Measurements from ENCODE around the gene TMEM217.
A peak's percentile ranks its signal among the peaks of the same experiment; 100 is the strongest.
"Not testable (repeated sequence)": the region's sequence is repeated elsewhere in the genome, so short reads cannot be mapped to it uniquely, and the experiment has no call there.

TMEM217 gene

GRCh38 chr6:37257634-37258404 is at the start of gene TMEM217, which contains the start of gene TBC1D22B:
Gene TMEM217 (minus strand): TSS chr6:37258144. CDS start chr6:37219030, 39,114 bp downstream.
Gene TBC1D22B (plus strand): TSS chr6:37257772. CDS start chr6:37257918, 146 bp downstream.
- DNase-seq: peak; percentile 90

DNA sequence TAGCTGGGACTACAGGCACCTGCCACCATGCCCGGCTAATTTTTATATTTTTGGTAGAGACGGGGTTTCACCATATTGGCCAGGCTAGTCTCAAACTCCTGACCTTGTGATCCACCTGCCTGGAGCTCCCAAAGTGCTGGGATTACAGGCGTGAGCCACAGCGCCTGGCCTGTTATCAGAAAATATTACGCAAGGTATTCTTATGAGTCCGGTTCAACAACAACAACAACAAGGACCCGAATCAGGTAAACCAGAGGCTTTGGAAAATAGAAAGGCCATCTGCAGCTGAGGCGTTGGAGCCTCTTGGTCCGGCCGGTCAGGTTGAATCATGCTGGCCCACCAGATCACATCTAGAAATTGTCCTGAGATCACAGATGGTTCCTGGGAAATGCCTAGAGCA is 49.5 kb upstream of the TMEM217 start:
- DNase-seq: not testable (repeated sequence)

- no peak for DNase-seq
Observed at GRCh38 chr6:37306624-37307222, 48.8 kb upstream of the TMEM217 start.

DNA sequence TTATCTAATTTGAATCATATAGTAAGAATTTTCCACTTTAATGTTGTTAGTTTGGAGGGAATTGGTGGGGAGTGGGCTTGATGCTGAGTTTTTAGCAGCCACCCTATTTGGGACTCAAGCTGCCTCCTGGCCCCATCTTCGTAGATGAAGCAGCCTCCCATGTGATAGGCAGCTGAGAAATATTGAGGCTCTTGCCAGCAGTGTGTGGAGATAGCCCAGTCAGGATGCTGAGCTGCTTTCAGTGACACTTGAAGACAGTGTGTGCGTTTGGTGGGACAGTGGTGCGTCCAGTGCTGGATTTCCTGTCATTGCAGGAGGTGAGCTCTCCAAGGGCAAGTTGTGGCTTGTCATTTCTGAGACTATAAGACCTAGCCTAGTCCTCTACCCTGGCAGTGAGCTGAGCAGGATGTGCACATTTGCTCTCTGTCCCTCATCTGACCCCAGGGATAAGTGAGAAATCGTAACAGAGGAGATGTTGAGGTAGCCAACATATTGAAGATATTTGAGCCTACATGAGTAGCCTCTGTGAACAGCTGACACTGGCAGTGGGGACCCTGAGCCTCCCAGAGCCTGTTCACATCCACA is 48.0 kb upstream of the TMEM217 start:
- no peak for DNase-seq

- no peak for DNase-seq
Observed at GRCh38 chr6:37304766-37305165, 46.8 kb upstream of the TMEM217 start.

DNA sequence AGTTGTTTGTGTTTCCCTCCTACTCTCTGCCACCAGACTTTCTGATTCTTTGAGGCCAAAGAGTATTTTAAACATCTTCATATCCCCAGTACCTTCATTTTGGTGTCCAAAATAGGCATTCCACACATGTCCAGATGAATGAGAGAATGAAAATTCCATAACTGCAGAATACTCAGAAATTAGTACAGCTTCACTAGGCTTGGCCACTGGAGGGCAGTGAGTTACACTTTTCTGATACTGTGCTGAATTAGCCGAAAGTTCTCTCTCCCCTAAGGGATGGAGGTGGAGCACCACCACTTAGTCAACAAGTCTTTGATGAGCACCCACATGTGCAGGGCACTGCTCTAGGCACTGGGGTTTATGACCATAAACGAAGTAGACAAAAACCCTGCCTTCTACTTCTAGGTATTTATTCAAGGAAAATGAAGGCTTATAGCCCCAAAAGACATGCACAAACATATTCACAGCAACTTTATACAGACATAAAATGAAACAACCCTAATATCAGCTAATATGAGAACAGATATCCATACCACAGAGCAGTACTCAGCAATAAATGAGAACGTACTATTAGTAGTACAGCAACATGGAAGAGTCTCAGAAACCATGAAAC is 46.1 kb upstream of the TMEM217 start:
- DNase-seq: peak in 1 of 2 experiments; percentile 28

GRCh38 chr6:37303091-37303660 is 45.2 kb upstream of the TMEM217 start:
- no peak for DNase-seq

DNA sequence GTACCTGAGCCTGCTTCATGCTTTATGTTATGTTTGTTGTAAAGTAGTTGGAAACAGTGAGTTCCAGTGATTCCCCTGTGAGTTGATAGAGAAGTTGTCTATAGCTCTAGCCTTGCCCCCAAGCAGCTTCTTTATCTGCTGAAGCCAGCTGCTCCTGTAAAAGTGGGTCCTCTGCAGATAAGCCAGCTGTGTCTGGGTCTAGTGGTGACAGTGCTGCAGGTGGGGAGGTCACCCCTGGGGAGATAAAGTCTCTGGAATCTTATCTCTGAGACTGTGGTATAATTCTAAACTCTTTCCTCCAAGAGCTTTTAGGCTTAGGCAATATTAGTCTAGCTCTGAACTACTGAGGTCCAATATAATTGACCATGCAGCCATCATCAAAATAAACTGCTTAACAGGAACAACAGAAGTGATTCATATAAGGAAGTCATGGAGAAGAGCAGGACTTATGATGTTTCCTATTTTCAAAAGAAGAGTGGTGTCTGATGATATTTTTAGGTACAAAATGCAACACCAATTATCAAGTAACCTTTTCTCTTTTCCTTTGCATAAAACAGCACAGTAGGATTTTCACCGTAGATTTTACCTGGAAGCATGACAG is 44.2 kb upstream of the TMEM217 start:
- DNase-seq: no peak

DNA sequence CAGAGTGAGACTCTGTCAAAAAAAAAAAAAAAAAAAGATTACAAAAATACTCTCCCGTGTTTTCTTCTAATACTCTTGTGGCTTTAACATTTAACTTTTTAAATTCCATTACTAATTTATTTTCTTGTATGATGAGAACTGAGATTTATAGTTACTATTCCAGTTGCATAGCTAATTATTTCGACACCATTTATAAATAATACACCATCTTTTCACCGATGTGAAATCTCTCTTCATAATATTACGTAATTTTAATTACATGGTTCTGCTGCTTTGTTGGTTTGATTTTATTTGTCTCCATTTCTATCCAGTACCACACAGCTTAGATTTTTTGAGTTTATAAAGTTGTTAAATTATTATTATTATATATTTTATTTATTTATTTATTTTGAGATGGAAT is 42.0 kb upstream of the TMEM217 start:
- DNase-seq: no peak

DNA sequence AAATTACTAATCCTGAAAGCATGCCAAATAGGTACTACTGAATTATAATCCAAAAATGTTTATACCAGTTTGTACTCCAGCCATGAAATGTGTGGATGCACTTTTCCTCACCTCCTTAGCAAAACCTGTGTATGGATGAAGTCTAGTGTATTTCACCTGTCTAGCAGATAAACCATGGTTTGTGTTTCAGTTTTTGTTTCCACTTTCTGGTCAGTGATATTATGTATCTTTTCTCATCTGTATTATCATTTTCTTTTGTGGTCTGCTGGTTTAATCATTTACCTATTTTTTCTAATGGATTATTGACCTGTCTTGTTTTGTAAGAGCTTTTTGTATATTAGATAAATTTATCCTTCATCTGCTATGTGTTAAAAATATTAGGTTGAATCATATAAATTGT is 41.0 kb upstream of the TMEM217 start:
- no peak for DNase-seq

- not testable (repeated sequence) for DNase-seq
Observed at GRCh38 chr6:37297637-37298036, 39.7 kb upstream of the TMEM217 start.

DNA sequence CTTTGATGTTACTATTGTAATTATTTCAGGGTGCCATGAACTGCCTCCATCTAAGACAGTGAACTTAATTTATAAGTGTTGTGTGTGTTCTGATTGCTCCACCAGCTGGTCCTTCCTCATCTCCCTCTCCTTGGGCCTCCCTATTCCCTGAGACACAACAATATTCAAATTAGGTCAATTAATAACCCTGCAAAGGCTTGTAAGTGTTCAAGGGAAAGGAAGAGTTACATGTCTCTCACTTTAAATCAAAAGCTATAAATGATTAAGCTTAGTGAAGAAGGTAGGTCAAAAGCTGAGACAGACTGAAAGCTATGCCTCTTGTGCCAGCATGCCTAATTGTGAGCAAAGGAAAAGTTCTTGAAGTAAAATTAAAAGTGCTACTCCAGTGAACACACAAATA is 35.5 kb upstream of the TMEM217 start:
- DNase-seq: no peak

- no peak for DNase-seq
Observed at GRCh38 chr6:37289931-37290330, 32.0 kb upstream of the TMEM217 start.

DNA sequence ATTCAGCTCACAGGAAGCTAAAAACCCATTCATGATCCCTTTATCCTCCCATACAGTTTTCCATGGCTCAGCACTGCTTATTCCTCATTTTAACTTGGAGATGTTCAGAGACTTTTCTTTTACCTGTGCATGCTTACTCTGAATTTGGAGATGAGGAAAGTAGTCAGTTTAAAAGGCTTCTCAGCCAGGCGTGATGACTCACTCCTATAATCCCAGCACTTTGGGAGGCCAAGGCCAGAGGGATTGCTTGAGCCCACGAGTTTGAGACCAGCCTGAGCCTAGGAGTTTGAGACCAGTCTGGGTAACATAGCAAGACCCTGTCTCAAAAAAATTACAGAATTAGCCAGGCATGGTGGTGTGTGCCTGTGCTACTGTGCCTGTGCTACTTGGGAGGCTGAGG is 30.3 kb upstream of the TMEM217 start:
- DNase-seq: no peak

DNA sequence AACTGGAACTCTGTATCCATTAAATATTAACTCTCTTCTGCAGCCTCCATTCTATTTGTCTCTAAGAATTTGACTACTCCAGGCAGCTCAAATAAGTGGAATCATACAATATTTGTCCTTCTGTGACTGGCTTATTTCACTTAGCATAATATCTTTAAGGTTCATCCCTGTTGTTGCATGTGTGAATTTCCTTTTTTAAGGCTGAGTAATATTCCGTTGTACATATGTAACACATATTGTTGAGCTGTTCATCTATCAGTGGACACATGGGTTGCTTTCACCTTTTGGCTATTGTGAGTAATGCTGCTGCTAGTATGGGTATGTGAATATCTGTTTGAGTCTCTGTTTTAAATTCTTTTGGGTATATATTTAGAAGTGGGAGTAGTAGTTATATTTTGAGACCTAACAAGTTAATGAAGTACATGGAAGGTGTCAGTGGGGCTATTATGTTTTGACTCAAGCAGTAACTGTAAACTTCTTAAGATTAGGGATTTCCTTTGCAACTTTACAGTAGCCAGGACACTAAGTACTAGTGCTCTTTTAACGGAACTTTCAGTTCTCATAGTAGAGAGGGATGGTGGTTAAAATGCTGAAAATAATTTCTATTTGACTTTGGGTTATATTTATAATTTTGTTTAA is 29.7 kb upstream of the TMEM217 start:
- DNase-seq: no peak

DNA sequence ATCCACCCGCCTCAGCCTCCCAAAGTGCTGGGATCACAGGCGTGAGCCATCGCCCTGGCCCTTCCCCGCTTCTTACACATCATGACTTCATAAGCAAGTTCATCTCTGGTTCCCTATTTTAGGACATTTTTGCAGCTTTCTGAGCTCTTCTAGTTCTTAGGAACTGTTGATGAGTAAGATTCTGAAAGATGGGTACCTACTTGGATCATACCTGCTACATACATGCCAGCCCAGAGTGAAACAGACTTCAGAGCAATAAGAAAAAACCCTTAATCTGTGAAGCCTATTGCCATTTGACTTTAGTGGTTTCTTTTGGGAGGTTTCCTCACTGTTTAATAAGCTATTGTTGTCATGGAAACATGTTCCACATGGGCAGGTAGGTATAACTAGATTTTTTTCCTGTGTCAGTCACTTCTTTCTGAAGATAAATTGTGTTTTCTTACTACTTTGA is 27.9 kb upstream of the TMEM217 start:
- DNase-seq: no peak

GRCh38 chr6:37284781-37285180 is 26.8 kb upstream of the TMEM217 start:
- no peak for DNase-seq

DNA sequence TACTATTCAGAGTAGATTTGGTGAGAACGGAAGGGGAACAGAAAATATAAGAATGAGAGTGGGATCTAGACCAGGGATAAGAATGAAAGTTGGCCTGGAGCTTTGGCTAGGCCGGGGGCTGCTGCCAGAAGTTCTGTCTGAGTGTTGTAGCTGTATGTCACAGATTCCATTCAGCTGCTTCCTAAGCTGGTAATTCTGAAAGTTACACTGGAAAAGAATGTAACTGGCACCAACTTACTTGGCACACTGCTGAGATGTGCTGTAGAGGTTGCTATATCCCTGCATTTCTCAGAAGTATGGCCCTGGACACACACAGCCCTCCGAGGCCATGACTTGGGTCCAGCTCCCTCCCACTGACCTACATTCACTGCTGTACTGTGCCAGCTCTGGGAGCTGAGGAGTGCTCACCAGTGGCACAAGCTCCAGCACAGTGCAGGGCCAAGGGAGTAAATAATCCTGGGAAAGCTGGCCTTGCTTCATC is 25.8 kb upstream of the TMEM217 start:
- DNase-seq: no peak

DNA sequence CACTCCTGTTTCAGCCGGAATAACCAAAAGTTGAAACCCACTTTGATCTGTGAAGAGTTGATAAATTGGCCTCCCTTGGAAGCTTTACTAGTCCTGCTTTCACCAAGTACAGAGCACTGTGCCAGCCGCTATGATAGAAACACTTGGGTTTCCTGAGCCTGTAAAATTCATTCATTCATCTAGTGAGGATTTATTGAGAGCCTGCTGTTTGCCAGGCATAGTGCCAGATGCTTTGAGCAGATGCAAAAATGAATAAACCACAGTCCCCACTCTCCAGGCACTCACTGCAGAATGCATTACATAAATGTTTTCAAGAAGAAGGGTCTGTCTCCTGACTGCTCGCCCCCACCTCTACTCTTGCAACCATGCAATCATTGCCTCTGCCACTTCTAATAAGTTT is 25.3 kb upstream of the TMEM217 start:
- DNase-seq: no peak

GRCh38 chr6:37282371-37282770 is 24.4 kb upstream of the TMEM217 start:
- DNase-seq: no peak

DNA sequence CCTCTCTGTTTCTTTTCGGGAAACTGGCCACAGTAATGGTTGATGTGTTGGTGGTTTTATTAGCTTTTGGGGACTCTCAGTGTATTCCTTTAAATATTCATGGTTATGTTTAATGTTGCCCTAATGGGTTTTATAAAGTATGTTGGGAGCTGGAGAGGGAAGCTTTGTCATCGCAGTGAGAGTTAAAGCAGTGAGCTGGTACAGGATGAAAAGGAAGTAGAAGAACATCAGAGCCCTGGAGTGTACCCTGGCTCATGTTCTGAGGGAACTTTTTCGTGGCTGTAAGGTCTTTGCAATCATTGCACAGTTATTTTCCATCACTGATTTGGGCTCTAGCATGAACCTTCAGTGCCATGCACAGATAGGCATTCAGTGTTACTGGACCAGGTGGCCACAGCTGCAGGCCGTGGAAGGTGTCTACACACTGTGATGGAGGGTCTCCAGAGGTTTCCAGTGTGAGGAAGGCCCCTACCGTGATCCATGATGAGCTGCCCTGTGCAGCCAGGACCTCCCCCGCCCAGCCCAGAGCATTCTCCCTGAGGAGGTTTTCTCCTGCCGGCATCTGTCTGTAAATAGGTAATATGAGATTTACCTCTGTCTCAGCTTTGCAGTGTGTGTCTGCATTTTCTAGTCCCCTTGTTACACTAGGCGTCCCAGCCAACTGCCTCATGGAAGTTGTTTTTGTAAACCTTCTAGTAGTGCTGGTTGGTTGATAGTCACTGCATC is 22.4 kb upstream of the TMEM217 start:
- DNase-seq: no peak

Measured in SW 1271 (cell line).